NCI-H128 (cell line): ENCODE results near the gene TRPC4.
"Not testable (repeated sequence)": the region's sequence is repeated elsewhere in the genome, so short reads cannot be mapped to it uniquely, and the experiment has no call there.

Experiments
- DNase-seq: peaks from one replicate; lab custom pipeline; 2025; ENCODE audit not compliant: unreplicated experiment; lab: John Stamatoyannopoulos, UW

TRPC4 gene

DNA sequence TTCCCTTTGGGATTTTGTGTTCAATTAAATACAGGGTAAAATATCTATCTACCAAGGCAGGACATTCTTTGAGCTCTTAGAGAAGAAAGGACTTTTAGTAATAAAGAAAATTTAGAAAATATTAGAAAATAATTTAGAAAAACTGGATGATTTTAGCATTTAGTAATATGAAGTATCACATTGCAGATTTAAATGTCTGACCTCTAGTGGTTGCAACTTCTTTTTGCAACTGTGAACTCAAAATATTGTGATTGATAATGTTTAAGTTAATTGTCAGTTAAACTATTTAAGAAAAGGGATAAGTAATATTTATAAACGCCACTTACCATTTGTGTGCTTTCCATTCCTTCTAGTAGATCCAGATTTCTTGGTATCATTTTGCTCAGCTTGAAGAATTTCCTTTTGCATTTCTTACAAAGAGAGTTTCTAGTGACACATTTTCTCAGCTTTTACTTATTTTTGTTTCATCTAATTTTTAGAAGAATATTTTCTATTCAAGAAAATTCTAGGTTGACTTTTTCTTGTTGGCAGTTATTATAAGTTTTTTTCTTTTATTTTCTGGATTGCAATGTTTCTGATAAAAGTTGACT is 260.7 kb downstream of the TRPC4 start:
- no peak for DNase-seq

DNA sequence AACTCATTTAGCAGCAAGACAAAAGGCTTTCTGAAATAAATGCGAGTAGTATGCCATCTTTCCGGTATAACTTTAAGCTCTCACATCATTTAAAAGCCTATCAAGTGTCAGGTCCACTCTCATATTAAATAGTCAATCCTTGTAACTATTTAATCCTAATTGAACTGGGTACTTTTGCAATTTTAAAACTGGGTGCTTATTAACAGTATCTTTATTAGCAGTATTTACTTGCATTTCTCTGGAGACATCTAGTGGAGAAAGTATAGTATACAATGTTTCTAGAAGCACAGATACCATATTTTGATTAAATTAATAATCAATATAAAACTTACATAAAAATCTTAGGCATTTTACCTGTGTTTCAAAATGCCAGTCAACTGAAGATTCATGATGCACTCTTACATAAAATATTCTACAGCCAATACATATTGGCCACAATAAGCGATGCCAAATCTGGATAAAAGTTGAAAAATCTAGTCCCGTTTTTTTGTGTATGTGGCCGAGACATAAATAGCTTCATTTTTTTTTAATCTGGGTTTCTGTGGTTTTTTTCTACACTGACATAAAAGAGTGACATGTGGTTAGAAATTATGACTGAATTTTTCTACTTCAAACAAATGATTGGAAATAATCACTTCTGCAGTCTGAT is 266.7 kb downstream of the TRPC4 start:
- no peak for DNase-seq

DNA sequence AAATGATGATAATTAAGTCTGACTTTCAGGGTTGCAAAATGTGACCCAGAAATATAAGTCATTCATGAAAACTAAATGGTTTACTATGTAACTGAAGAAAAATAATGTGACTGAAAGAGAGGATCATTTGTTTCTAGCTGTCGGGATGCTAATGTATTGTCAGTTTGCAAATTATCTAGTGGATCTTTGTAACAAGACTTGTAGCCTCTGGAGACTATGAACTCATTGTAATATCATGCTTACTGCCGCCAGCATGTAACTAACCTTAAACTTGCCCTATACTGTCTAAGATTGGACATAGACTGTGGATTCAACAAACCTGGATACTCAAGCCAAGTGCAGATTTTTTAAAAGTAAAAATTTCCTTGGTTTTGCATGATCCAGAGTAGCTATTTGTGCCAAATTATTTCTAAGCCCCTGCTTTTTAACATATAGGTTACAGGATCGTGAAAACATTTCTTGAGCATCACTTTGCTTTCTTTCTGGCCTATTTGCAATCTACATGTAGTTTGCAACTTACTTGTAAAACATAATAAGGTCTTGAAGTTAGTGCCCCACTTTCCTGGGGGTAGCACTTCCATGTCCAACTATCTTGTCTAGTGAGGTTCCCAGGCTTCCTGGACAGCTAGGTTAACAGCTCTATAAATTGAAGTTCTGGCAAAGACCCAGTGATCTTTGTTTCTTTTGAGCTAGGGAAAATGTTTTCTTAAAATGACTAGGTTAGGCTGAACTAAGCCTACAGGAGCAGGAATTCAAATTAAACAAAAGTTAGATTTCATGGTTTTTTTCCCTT is 267.7 kb downstream of the TRPC4 start:
- DNase-seq: no peak

DNA sequence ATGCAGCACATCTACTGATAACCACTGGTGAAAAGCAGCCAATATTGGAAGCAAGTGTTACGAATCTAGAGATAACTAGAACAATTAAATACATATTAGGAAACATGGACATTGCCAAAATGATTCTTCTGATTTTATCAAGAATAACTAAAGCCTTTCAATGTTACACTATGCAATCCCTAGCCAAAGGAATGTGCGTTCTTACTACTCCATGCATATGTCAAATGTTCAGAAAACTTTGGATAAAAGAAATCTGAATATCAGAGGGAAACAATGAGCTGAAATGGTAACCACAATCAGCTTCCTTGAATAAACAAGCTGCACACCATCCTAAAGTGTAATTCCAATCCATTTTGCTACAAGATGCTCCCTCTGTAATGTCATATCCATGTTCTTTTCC is 270.1 kb downstream of the TRPC4 start:
- no peak for DNase-seq

DNA sequence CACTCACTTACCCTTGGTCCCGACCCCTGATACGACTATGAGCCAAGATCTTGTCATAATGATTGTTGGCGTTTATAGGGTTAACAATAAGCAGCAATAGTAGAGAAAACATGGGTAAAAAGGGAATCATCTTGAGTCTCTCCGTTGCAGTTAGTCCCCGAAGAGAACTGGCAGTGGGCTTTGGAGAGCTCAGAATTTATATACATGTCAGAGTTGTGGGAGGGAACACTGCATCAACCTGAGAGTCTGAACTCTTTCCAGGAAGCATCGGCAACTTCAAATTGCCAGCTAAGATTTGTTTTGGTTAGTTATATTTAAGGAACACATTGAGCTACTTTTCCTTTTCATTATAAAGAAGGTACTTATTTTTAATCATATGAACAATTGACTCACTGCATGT is 271.0 kb downstream of the TRPC4 start, which contains the start of gene POSTN:
Gene POSTN, minus strand, starts transcription at position 172 of the 400 bp plus-strand sequence. Its CDS starts 42 bp downstream, at position 130.
- no peak for DNase-seq

DNA sequence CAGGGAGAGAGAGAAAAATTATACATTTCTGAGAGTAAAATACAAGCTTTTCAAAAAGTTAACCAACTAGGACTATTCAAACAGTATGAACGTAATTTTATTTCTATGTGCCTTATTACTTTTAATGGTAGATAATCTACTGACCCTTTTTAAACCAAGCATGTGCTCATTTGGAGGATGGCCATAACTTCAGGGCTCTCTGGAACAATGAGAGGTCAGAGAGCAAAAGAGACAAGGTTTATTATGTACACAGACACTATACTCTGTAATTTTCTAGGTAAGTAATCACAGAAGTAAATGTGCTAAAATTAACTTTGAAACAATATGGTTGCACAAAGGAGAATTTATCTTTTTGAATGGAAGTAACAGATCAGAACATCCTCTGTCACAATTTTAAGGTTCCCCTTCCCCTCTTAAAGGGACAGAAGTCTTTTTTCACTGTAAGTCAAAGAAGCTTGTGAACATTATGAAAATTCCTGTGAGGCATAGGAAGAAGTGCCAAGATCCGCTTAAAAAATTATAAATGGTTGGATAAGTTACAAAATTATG is 272.0 kb downstream of the TRPC4 start:
- no peak for DNase-seq

DNA sequence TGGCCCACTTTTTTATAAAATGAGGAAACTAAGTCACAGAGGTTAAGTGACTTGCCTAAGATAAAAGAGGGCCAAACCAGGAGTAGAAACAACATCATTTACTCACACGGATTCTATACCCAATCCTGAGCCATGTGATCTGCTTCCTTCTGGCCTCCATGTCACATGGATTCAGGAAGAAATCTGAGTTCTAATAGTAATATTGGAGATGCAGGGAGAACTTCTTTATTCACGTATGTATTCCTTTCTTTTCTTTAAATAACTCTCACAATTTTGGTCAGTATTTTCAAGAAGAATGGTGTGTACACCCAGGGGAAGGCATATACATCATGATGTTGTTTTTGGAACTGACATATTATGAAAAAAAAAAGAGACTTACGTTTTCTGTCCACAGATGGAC is 272.8 kb downstream of the TRPC4 start:
- DNase-seq: no peak

DNA sequence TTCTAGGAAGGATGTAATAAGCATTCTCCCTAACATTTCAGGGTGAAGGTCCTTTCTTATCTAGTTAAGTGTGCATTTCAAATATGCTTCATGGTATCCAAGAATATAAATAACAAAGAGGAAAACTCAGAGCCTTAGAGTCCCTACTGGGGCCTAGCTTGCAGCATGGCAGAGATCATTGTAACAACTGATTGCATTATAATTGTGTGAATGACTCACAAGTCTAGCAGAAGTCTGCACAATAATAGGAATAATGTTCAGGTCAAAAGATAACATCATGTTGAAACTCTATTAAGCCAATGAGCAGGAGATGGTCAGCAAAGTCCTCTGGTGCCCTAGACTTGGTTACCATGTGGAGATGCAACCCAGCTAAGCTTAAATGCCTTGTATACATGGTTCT is 274.4 kb downstream of the TRPC4 start:
- DNase-seq: no peak

DNA sequence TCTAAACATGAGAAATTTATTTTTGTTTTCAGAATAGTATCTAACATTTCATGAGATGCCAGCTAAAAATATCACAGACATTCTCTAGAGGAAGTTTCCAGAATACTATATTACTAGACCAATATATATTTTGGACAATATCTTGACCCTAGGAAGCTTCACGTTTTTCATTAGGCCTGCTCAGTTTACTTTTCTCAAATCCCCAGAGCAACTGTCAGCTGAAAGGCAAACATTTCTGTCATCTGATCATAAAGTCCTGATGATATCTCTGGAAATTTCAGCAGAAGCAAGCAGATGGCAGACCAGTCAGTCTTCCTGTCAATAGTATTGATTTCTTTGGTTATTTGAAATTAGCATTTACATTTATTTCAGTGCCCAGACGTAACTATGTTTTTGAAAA is 275.0 kb downstream of the TRPC4 start:
- no peak for DNase-seq

DNA sequence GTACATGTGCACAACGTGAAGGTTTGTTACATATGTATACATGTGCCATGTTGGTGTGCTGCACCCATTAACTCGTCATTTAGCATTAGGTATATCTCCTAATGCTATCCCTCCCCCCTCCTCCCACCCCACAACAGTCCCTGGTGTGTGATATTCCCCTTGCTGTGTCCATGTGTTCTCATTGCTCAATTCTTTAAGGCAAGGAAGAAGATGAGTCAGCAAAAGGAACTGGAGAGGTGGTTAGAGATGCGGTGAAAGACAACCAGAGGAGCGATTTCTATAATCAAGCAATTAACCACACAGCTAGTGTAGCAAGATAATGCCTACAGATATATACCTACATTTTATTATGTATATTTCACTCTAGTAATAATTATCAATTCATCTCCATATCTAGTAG is 280.2 kb downstream of the TRPC4 start:
- not testable (repeated sequence) for DNase-seq

DNA sequence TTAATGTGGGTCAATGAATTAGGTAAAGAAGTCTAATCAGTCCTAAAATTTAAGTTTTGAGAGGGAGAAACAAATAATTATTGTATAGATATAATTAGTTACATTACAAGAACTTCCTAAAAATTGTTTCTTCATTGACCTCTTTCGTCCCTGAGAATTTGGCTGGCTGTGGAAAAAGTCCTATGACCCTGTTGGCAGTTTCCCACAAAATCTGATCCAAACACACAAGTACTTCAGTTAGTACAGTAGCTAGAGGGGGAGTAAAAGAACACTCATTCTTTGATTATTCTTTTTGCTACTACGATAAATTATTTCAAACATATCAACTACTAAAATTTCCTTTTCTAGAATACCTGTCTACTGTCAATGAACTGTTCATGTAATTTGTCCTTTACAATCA is 282.3 kb downstream of the TRPC4 start:
- DNase-seq: no peak
